DND-41 (cell line): Measurements from ENCODE around the gene EIF3A.

Source experiments
- ATAC-seq: fragments of 200-7000 bp; cut with Tn5 transposase; 3 replicates; pipeline ENCODE4 v1.9.1; 2021; ENCODE audit warnings: low read depth; ENCODE audit not compliant: insufficient read depth
- DNase-seq: peaks from one replicate; pipeline ENCODE4 v3.0.0-alpha.2; 2020
- H2AFZ ChIP-seq: 2 replicates; pipeline ENCODE4 v1.6.0; 2012; ENCODE audit warnings: low read depth, low read length
- H3K27ac ChIP-seq: 2 replicates; pipeline ENCODE4 v1.5.1; 2012; ENCODE audit warnings: low read length, inconsistent platforms
- H3K27me3 ChIP-seq: fragments of 200-600 bp; sonication (generic); 2 replicates; pipeline ENCODE4 v1.6.0; 2012; ENCODE audit warnings: low read length, mild to moderate bottlenecking, inconsistent platforms; ENCODE audit not compliant: insufficient read depth, poor library complexity
- H3K36me3 ChIP-seq: 2 replicates; pipeline ENCODE4 v1.5.1; 2012; ENCODE audit warnings: low read length, inconsistent platforms; ENCODE audit not compliant: insufficient read depth
- H3K4me1 ChIP-seq: 2 replicates; pipeline ENCODE4 v1.5.1; 2012; ENCODE audit warnings: mild to moderate bottlenecking, low read length; ENCODE audit not compliant: insufficient read depth
- H3K4me2 ChIP-seq: 2 replicates; pipeline ENCODE4 v1.6.0; 2012; ENCODE audit warnings: mild to moderate bottlenecking, moderate library complexity, low read length, inconsistent platforms; ENCODE audit not compliant: insufficient read depth
- H3K4me3 ChIP-seq, 2 experiments: fragments of 200-600 bp in 1 of 2; shearing (Covaris generic) in 1 of 2; 2 replicates each; pipeline ENCODE4 v1.5.1; 2012 to 2016; ENCODE audit warnings: inconsistent platforms in 2 of 2, low read length in 2 of 2, mild to moderate bottlenecking in 2 of 2, low read depth in 1 of 2, moderate library complexity in 1 of 2
- H3K79me2 ChIP-seq: 2 replicates; pipeline ENCODE4 v1.6.0; 2012; ENCODE audit warnings: low read length, inconsistent platforms; ENCODE audit not compliant: insufficient read depth
- H3K9ac ChIP-seq: 2 replicates; pipeline ENCODE4 v1.6.0; 2012; ENCODE audit warnings: low read depth, mild to moderate bottlenecking, inconsistent platforms, low read length, moderate library complexity
- H3K9me3 ChIP-seq: 2 replicates; pipeline ENCODE4 v1.5.1; 2012; ENCODE audit warnings: low read length, moderate library complexity, mild to moderate bottlenecking, inconsistent platforms; ENCODE audit not compliant: insufficient read depth, severe bottlenecking
- H4K20me1 ChIP-seq: 2 replicates; pipeline ENCODE4 v1.6.0; 2012; ENCODE audit warnings: low read length; ENCODE audit not compliant: insufficient read depth
- EZH2 ChIP-seq: IDR thresholded peaks from 3 replicates; pipeline ENCODE4 v1.6.1; 2012; ENCODE audit warnings: borderline replicate concordance, low read depth, mild to moderate bottlenecking, moderate library complexity, low read length, inconsistent platforms; ENCODE audit not compliant: severe bottlenecking
- TF ChIP-seq, protein P1 (sequence below): IDR thresholded peaks from 2 replicates; pipeline ENCODE4 v1.5.1; 2012; ENCODE audit warnings: borderline replicate concordance, low read length, moderate library complexity, mild to moderate bottlenecking; ENCODE audit not compliant: poor library complexity, severe bottlenecking; ENCODE audit errors: extremely low read depth

EIF3A gene

DNA sequence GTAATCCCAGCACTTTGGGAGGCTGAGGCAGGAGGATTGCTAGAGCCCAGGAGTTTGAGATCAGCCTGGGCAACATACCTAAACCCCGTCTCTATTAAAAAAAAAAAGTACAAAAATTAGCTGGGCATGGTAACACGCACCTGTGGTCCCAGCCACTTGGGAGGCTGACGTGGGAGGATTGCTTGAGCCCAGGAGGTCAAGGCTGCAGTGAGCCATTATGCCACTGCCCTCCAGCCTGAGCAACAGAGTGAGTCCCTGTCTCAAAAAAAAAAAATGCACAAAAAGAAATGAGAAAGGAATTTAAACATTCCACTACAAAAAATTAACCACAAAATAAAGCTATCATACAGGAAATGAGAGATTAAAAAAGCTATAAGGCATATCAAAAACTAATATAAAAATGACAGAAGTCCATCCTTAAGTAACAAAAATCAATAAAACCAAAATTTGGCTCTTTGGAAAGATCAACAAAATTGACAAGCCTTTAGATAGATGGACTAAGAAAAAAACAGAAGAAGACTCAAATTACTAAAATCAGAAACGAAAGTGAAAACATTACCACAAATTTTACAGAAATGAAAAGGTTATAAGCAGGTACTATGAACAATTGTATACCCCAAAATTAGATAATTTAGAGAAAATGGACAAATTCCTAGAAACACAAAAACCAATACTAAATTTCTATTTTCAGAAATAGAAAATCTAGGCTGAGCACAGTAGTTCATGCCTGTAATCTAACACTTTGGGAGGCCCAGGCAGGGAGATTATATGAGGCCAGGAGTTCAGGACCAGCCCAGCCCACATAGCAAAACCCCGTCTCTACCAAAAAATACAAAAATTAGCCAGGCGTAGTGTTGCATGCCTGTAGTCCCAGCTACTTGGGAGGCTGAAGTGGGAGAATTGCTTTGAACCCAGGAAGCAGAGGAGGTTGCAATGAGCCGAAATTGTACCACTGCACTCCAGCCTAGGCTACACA is 93.5 kb downstream of the EIF3A start:
- no peak overlapping the region for H3K4me2 ChIP-seq
- H3K4me1 ChIP-seq = no peaks in the 10 kb centered on the region
- TF ChIP-seq EZH2 = no peak
- TF ChIP-seq, protein P1, sequence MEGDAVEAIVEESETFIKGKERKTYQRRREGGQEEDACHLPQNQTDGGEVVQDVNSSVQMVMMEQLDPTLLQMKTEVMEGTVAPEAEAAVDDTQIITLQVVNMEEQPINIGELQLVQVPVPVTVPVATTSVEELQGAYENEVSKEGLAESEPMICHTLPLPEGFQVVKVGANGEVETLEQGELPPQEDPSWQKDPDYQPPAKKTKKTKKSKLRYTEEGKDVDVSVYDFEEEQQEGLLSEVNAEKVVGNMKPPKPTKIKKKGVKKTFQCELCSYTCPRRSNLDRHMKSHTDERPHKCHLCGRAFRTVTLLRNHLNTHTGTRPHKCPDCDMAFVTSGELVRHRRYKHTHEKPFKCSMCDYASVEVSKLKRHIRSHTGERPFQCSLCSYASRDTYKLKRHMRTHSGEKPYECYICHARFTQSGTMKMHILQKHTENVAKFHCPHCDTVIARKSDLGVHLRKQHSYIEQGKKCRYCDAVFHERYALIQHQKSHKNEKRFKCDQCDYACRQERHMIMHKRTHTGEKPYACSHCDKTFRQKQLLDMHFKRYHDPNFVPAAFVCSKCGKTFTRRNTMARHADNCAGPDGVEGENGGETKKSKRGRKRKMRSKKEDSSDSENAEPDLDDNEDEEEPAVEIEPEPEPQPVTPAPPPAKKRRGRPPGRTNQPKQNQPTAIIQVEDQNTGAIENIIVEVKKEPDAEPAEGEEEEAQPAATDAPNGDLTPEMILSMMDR = no peak
- no peak overlapping the region for H3K4me3 ChIP-seq
- H3K9ac ChIP-seq = no peak overlapping the region
- peaks cover 3% of the 10 kb centered on the region for H3K27me3 ChIP-seq
- peaks cover 10% of the 10 kb centered on the region for H3K9me3 ChIP-seq
- H2AFZ ChIP-seq = no peak overlapping the region
- no peak for DNase-seq
- H4K20me1 ChIP-seq = no peaks in the 10 kb centered on the region
- no peaks in the 10 kb centered on the region for H3K36me3 ChIP-seq
- ATAC-seq = no peak
- no peak overlapping the region for H3K27ac ChIP-seq
- no peaks in the 10 kb centered on the region for H3K79me2 ChIP-seq

DNA sequence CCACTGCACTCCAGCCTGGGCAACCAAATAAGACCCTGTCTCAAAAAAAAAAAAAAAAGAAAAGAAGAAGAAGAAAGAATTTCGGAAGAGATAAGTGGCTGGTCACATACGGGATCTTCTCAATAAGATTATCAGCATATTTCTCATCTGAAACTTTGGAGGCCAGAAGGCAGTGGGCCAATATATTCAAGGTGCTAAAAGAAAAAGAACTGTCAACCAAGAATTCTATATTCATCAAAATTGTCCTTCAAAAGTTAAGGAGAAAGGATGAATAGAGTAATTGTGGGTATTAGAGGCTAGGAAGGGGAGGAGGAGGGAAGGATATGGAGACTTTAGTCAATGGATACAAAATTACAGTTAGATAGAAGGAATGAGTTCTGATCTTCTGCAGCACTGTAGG is 95.0 kb downstream of the EIF3A start:
- Histone ChIP-seq H4K20me1 (no peaks in the 10 kb centered on the region), H3K36me3 (no peaks in the 10 kb centered on the region), H3K27ac (no peak overlapping the region), H3K27me3 (no peaks in the 10 kb centered on the region), H3K4me1 (no peaks in the 10 kb centered on the region), H3K4me2 (no peak overlapping the region), H3K9ac (no peak overlapping the region), H3K9me3 (peaks cover 10% of the 10 kb centered on the region), H2AFZ (no peak overlapping the region), H3K4me3 (no peak overlapping the region), H3K79me2 (no peaks in the 10 kb centered on the region)
- DNase-seq = no peak
- TF ChIP-seq EZH2 = no peak
- TF ChIP-seq, protein P1 = no peak
- no peak for ATAC-seq
